SIG-M5 treated with dmso at 0.1 percent for 504 hours (cell line): Measurements from ENCODE around the gene HIC2.
"Not testable (repeated sequence)": the region's sequence is repeated elsewhere in the genome, so short reads cannot be mapped to it uniquely, and the experiment has no call there.

ENCODE experiments used
- DNase-seq: peaks from one replicate; lab custom pipeline; 2025; ENCODE audit not compliant: unreplicated experiment; lab: John Stamatoyannopoulos, UW

Gene HIC2, protein sequence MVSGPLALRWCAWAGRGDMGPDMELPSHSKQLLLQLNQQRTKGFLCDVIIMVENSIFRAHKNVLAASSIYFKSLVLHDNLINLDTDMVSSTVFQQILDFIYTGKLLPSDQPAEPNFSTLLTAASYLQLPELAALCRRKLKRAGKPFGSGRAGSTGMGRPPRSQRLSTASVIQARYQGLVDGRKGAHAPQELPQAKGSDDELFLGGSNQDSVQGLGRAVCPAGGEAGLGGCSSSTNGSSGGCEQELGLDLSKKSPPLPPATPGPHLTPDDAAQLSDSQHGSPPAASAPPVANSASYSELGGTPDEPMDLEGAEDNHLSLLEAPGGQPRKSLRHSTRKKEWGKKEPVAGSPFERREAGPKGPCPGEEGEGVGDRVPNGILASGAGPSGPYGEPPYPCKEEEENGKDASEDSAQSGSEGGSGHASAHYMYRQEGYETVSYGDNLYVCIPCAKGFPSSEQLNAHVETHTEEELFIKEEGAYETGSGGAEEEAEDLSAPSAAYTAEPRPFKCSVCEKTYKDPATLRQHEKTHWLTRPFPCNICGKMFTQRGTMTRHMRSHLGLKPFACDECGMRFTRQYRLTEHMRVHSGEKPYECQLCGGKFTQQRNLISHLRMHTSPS

DNA sequence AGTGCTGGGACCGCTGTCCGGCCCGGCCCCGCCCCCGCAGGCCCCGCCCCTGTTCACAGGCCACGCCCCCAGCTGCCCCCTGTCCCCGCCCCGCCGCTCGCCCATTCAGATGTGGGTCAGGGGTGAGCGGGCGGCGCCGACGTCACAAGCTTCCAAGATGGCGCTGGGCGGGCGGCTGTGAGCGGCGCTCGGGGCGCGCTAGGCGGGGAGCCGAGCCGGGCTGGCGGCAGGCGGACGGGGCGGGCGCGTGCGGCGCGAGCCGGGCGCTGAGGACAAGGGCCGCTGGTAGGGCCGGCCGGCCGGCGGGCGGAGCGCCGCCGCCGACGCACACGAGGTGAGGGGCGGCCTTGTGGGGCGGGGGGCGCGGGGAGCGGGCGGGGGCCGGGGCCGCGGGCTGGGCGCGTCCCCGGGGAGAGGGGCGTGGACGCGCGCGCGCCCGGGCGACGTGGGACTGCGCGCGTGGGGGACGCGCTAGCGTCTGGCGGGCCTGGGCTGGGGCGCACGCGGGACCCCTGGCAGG is at the start of gene HIC2:
HIC2 (plus strand) TSS at position 145 of the 520 bp plus-strand sequence. CDS start 25,461 bp downstream, outside the sequence.
- DNase-seq = not testable (repeated sequence)

DNA sequence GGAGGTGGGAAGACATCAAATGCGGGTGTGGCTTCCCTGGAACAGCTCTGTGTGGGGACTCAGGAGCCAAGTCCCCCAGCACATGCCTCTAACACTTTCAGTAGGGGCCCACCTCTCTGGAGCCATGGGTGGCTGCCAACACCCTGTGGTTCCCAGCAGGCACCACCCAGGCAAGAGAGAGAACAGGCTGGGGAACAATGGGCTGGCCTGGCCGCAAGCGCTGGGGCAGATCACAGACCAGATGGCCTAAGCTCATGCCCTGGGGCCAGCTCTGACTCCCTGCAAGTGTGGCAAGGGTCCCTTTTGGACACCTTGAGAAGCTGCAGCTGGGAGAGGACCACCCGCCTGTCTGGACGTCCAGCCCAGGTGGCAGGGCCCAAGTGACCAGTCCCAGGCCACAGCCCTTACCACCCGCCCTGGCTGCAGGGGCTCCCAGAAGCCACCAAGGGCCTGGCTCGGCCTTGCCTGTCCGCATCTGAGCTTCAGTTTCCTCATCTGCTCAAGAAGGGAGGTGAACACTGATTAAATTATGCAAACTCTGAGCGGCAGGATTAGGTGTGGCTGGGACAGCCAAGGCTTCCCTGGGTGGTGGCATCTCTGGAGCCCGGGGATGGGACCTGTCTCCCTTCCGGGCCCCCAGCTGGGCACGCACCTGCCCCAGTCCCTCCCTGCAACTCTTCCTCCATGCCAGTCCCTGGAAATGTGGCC is 48.4 kb upstream of the HIC2 start:
- DNase-seq = not testable (repeated sequence)

DNA sequence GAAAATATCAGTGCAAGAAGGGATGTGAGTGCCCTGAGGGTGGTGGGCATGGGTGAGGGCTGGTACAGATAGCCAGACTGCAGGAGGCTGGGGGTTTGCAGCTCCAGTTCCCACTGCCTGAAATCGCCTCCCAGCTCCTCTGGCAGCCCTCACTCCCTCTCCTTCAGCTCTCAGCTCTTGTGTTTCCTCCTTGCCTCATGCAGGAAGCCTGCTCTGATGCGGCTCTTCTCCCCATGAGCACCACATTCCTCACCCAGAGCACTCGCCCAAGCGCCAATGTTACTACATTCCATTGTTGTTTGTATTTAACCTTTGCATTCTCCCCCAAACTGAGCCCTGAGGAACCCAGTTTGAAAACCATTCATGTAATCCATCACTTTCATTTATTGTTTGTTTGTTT is 41.3 kb upstream of the HIC2 start:
- not testable (repeated sequence) for DNase-seq

DNA sequence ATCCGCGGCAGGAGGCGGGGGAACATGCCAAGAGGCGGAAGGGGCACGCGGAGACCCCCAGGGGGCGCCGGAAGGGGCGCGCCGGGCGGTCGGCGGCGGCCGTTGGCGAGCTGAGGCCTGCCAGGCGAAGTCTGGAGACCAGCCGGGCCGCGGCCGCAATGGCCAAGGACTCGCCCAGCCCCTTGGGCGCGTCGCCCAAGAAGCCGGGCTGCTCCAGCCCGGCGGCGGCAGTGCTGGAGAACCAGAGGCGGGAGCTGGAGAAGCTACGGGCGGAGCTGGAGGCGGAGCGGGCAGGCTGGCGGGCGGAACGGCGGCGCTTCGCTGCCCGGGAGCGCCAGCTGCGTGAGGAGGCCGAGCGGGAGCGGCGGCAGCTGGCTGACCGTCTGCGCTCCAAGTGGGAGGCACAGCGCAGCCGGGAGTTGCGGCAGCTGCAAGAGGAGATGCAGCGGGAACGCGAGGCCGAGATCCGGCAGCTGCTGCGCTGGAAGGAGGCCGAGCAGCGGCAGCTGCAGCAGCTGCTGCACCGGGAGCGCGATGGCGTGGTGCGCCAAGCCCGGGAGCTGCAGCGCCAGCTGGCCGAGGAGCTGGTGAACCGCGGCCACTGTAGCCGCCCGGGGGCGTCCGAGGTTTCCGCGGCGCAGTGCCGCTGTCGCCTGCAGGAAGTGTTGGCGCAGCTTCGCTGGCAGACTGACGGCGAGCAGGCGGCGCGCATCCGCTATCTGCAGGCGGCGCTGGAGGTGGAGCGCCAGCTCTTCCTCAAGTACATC is 33.3 kb upstream of the HIC2 start, which contains the start of gene RIMBP3B:
RIMBP3B (plus strand) TSS at position 51 of the 767 bp plus-strand sequence; CDS start at position 159, 108 bp downstream.
- not testable (repeated sequence) for DNase-seq

DNA sequence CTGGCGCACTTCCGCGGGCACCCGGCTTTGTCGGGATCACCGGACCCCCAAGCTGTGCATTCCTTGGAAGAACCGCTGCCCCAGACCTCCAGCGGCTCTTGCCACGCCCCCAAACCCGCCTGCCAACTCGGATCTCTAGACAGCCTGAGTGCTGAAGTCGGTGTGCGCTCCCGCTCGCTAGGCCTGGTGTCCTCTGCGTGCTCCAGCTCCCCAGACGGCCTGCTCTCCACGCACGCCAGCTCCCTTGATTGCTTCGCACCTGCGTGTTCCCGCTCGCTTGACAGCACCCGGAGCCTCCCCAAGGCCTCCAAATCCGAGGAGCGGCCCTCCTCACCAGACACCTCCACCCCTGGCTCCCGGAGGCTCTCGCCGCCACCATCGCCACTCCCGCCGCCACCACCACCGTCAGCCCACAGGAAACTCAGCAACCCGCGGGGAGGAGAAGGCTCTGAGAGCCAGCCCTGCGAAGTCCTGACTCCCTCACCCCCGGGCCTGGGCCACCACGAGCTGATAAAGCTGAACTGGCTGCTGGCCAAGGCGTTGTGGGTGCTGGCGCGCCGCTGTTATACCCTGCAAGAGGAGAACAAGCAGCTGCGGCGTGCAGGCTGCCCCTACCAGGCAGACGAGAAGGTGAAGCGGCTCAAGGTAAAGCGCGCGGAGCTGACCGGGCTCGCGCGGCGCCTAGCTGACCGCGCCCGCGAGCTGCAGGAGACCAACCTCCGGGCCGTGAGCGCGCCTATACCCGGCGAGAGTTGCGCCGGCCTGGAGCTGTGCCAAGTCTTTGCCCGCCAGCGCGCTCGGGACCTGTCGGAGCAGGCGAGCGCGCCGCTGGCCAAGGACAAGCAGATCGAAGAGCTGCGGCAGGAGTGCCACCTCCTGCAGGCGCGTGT is 32.5 kb upstream of the HIC2 start:
- DNase-seq = not testable (repeated sequence)

DNA sequence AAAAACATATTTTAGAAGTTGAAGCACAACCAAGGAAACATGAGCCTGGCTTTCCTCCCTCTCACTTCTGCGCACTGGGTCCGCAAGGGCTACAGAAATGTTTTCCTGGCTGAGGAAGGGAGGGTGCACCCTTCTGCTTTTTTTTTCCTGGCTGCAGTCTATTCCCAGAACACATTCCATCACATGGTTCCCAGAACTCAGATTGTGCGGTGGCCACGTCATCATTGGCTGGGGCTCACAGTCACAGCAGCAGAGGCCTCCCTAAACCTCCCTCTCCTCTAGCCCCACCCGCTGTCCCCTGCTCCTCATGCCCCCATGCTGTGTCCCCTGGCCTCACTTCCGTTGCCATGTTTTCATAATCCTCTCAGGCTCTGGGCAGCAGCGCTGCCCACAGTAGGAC is 27.7 kb upstream of the HIC2 start:
- DNase-seq = not testable (repeated sequence)

DNA sequence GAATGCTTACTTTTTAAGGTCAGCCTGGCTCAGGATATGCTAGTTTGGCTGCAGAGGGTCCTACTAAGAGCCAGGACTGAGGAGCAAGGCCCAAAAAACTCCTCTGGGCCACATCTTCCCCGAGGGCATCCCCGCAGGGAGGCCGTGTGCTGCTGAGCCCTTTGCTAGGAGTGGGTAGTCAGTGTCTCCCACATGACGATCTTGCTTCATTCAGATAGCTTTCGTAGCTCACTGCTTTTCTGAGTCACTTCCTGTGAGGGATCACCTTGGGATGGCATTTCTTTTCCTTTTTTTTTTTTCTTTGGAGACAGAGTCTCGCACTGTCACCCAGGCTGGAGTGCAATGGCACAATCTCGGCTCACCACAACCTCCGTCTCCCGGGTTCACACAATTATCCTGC is 27.2 kb upstream of the HIC2 start:
- DNase-seq = not testable (repeated sequence)

DNA sequence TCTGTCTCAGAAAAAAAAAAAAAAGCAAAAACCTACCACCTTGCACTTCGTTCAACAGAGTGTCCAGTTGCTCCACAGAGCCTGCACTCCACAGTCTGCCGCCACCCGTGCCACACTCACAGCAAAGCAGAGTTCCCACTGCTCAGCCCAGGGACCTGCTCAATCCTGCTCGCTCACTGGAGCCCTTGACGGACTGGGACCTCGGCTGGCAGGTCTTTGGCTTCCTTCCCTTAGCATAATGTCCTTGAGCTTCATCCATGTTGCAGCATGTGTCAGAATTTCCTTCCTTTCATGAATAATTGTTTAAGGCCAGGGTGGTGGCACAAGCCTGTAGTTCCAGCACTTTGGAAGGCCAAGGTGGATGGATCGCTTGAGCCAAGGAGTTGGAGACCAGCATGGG is 22.6 kb upstream of the HIC2 start:
- DNase-seq = not testable (repeated sequence)

DNA sequence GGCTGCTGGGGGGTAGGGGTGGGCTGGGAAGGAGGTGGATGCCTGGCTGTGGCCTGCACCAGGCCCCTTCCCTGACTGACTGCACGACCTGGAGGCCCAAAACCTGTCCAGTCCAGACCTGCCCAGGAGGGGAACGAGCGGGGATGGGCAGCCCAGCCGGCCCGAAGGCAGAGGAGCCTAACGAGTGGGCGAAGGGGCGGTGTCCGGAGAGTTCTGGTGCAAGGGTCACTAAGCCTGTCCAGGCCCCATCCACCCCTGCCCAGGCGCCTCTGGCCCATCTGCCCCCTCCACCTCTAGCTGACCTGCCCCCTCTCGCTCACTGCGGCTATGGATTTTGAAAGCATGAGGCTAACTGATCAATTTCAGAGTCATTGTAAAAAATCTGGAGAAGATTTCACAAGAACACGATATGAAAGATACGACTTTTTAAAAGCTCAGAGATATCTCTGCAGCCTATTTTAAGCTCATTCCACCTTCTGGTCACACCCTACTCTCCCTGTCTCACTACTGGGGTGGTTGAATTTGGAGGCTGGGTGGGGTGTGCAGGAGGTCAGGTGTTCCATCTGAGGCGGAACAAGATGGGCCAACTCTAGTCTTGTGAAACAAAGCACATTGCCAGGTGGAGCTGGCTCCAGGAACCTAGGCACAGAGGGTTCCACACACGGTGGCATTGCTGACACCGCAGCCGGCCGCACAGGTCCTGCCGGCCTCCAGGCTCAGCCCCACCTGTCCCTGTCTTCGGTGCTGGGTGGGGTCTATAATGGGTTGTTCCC is 15.8 kb upstream of the HIC2 start:
- DNase-seq = not testable (repeated sequence)

DNA sequence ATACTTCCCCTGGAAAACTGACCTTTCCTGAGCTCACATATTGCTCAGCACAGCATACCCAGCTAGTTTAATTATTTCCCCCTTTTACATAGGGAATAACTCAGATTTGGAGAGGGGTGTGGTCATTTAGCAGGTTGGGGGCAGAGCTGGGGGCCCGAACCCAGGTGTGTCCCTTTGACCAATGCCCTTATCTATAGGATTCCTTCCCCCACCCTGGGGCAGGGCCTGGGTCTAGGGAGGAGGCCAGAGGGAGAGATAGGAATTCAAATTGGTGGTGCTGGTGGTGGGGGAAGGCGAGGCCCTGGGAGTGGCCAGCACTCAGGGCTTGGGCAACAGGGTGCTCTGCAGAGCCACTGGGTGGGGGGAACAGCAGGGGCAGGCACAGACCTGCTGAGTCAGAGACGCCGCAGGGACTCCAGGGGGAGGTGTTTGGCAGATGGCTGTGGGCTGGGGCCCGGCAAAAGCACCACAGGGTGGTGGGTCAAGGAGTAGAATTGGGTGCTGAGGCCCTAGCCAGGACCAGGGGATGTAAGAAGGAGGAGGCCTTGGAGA is 14.3 kb upstream of the HIC2 start:
- DNase-seq = not testable (repeated sequence)

DNA sequence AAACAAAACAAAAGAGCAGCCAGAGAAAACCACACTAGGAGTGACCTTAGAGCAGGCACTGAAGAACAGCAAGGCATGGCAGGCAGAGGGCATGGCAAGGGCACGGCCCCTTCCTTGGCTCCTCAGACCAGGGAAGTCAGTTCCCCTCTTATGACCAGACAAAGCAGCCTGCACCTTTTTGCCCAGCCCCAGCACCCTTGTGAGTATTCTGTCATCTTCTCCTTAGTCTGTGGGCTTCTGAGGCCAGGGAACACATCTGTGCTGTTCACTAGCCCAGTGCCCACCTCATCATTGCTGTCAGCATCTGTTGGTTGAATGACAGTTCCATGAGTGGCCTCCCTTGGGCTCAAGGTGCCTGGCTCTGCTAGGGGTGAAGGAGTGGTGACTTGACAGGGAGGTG is 10.0 kb upstream of the HIC2 start:
- DNase-seq = not testable (repeated sequence)

DNA sequence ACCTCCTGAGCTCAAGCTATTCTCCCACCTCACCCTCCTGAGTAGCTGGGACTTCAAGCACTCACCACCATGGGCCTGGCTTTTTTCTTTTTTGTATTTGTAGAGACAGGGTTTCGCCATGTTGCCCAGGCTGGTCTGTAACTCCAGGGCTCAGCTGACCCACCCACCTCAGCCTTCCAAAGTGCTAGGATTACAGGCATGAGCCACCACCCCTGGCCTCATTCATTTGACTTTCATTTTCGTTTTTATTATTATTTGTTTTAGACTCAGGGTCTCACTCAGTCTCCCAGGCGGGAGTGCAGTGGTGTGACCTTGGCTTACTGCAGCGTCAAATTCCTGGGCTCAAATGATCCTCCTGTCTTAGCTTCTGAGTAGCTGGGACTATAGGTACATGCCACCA is 9.4 kb upstream of the HIC2 start:
- DNase-seq = not testable (repeated sequence)

DNA sequence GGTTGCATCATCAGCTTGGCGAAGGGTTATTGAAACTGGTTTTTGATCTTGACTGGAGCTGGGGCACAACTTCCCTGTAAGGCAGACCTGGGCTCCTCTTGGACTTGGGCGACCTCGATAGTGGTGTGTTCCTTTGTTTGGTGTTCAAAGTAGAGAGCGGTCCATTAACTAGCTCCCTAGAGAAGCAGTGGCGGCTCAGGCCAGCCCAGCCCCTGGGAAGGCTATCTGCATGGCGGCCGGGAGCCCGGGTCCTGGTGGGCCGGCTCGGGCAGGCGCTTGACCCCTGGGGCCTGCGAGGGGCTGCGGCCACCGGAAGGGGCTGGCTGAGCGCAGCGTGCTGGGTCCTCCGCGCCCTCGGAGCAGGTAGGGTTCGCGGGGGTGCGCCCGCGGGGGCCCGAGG is 796 bp upstream of the HIC2 start:
- not testable (repeated sequence) for DNase-seq

DNA sequence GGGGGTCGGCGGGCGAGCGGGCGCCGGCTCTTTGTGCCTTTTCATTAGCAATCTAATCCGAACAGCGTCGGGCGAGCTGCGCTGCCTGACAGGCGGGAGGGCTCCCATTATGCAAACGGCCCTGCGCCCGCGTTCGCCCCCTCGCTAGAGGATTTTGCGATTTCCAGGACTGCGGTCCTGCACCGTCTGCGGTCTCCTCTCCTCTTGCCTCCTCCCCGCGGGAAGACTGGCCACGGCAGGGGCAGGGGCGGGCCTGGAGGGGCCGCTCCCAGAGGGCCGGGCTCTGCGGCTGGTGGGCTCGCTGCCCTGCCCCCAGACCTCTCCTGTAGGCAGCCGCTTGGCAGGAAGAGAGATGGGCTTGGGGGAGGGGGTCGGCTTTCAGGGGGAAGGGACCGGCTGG is 682 bp downstream of the HIC2 start:
- DNase-seq = not testable (repeated sequence)

DNA sequence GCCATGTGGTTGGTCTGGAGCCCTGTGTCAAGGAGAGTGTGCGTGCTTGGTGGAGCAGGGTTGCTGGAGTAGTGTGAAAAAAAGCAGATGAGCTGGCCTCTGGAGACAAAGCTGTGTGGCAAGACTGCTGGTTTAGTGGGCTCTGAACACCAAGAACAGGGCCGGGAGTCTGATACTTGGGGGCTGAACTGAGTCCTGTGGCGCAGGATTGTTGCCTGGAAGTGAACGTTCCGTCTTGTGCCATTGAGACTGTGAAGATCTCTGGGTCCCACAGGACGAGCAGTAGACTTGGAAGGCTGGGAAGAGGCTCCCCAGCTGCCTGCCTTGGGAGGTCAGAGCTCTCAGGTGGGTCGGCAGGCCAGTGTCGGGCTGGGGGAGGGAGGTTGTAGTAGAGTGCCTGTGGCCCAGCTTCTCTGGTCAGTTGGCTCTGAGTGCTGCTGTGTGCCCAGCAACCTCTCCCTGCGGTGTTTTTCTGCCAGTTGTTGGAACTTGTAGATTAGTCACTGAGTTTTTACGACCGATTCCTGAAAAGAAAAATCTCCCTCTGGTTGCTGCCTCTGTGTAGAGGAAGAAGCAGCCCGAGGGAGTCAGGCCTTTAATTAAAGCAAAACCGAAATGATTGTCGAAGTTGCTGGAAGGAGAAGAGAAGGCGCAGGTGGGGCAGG is 1.9 kb downstream of the HIC2 start:
- DNase-seq = not testable (repeated sequence)

DNA sequence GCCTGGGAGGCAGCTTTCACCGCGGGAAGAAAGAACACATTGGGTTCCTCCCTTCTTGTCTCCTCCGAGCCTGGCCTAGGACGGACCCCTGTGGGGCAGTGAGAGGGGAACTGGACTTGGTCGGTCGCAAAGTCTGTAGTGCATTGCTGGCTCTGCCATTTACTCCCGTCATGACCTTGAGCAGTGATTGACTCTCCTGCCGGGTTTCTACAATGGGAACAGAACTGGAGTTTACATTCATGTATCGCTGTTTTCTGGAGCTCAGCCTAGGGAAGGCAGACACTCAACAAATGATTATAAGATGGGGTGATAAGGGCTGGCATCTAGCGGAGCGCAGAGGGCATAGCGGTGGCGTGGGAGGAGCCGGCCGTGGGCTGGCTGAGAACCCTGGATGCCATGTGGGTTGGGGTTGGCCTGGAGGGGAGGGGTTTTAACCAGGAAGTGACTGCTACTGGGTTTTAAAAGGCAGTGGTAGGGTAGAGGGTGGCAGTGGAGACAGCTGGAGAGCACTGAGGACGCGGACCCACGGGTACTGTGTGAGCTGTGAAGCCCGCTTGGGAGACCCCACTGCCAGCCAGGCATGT is 3.1 kb downstream of the HIC2 start:
- not testable (repeated sequence) for DNase-seq

DNA sequence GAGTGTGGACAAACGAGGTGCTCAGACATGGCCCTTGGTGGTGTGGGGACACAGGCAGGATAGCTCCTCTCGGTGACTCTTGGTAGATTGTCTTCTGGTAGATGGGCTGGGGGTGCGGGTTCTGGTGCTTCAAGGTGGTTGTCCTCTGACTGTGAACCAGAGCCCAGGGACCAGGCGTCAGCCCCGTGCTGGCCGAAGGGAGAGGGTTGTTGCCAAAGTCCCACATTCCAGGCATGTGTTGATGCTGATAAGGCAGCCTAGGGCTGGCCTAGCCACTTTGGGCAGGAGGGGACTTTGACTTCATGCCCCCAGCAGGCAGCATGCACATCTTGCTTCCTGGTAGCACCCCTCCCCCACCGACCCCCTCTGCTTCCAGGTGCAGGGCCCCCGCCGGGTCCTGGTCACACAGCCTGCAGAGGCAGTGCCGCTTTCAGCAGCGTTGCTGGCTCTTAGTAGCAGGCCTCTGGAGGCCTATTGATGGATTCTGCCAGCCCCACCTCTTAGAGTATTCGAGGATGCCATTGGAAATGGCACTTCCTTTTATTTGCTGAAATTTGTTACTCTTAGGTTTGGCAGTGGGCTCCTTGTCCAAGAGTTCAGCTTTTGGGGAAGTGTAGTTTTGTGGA is 7.0 kb downstream of the HIC2 start:
- DNase-seq = not testable (repeated sequence)
